ENCODE results near the gene PNPO.

PNPO gene

GRCh38 chr17:47956791-47957590 is 15.6 kb downstream of the PNPO start:
- no peak overlapping the region for H3K4me3 ChIP-seq (ENCODE audit: low read depth, low read length)
- peak; percentile 50 for DNase-seq (ENCODE audit: low read depth)
- no peak for TF ChIP-seq CTCF (conservative IDR thresholded peaks at IDR 0.05; ENCODE audit: low read depth, low read length)

- no peak within 1 kb of the TSS for H3K4me3 ChIP-seq (ENCODE audit: low read depth, low read length)
- TF ChIP-seq CTCF (conservative IDR thresholded peaks at IDR 0.05; ENCODE audit: low read depth, low read length) = no peak
- no peak for DNase-seq (ENCODE audit: low read depth)
Observed at GRCh38 chr17:47957591-47958490, 16.5 kb downstream of the PNPO start, which contains the start of gene PRR15L. TSS of gene PRR15L (minus strand) at chr17:47957883. CDS start at chr17:47953234, 4,649 bp downstream.

DNA sequence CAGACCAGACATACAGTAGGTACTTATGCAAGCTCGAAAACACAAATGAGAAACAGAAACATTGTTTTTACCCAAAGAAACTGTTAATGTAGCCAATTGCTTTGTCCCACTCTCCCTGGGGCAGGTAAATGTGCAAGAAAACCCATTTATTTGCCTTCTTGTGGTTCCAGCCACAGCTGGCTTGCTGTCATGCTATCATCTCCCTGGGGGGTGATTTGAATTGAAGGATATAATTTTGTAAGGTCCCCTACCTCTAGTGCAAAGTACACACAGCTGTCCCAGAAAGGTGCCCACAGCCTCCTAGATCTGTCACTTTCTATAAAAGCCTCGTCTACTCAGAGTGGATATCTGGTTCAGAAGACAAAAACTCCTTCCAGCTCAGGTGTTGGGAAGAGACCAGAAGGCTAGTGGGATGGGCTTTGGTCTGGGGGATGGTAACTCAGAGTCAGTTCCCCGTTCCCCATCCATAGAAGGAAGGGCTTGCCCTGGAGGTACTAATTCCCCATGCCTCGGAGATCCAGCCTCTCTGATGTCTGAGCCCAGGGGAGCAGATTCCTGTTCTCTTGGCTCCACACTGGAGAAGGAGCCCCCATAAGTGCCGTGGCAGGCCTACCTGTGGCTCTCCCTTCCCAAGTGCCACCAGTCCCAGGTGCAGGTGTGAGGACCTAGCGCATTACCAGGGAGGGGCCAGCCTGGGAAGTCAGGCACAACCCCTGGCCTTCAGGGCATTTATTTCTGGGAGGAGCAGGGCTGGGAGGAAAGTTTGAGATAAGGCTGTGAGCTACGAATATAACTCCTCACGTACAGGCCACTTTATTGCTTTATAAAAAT is 18.7 kb downstream of the PNPO start:
- no peak for TF ChIP-seq CTCF (conservative IDR thresholded peaks at IDR 0.05; ENCODE audit: low read depth, low read length)
- no peak overlapping the region for H3K4me3 ChIP-seq (ENCODE audit: low read depth, low read length)
- DNase-seq (ENCODE audit: low read depth) = no peak

GRCh38 chr17:47961406-47961805 is 20.0 kb downstream of the PNPO start:
- no peak for DNase-seq (ENCODE audit: low read depth)
- no peak for TF ChIP-seq CTCF (conservative IDR thresholded peaks at IDR 0.05; ENCODE audit: low read depth, low read length)
- H3K4me3 ChIP-seq (ENCODE audit: low read depth, low read length) = no peak overlapping the region

GRCh38 chr17:47962901-47963300 is 21.5 kb downstream of the PNPO start:
- no peak for TF ChIP-seq CTCF (conservative IDR thresholded peaks at IDR 0.05; ENCODE audit: low read depth, low read length)
- DNase-seq (ENCODE audit: low read depth) = no peak
- H3K4me3 ChIP-seq (ENCODE audit: low read depth, low read length) = no peak overlapping the region

DNA sequence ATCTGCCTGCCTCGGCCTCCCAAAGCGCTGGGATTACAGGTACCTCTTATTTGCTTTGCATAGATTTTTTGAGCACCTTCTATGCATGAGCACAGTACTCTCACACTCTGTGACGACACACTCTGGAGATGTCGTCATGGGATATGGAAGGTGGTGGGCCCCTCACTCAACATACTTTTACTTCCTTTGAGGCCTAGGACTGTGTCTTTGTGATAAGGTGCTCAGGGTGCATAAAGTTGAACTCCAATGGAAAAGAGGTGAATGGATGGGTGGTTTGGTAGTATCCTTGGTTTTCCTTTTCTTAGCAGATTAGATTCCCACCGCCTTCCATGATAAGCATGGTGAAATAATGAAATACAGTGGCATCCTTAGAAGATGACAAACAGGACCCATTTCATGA is 23.5 kb downstream of the PNPO start:
- no peak for DNase-seq (ENCODE audit: low read depth)
- TF ChIP-seq CTCF (conservative IDR thresholded peaks at IDR 0.05; ENCODE audit: low read depth, low read length) = no peak
- no peak overlapping the region for H3K4me3 ChIP-seq (ENCODE audit: low read depth, low read length)

All from choroid plexus epithelial cell (primary cell).